Left lung (tissue), 10 donors: ENCODE measurements around the gene PNPLA4. TPM values are rescaled to one million over a fixed set of nuclear protein-coding genes. Genes with fewer than 3 reads are reported as not detected.
A peak's percentile ranks its signal among the peaks of the same experiment; 100 is the strongest.

Experiments
- ATAC-seq: fragments of 200-7000 bp; cut with Tn5 transposase; one replicate; pipeline ENCODE4 v1.9.1; 2020; ENCODE audit warnings: moderate library complexity
- DNase-seq, 4 donors: peaks; one replicate each; pipeline ENCODE4 v3.0.0-alpha.2; 2013 to 2020
- H3K27ac ChIP-seq, 2 donors: fragments of 200-600 bp; sonication (generic) in 1 of 2; one replicate each; pipeline versions ENCODE4 v1.5.0 to v1.8.0; 2020 to 2021
- H3K27me3 ChIP-seq, 2 donors: fragments of 200-600 bp; sonication (generic) in 1 of 2; one replicate each; pipeline versions ENCODE4 v1.5.0 to v1.8.0; 2020 to 2021
- H3K36me3 ChIP-seq, 2 donors: fragments of 200-600 bp; sonication (generic) in 1 of 2; one replicate each; pipeline versions ENCODE4 v1.5.0 to v1.8.0; 2020 to 2021
- H3K4me1 ChIP-seq, 2 donors: fragments of 200-600 bp; one replicate each; pipeline ENCODE4 v1.8.0; 2021
- H3K4me3 ChIP-seq, 2 donors: fragments of 200-600 bp; sonication (generic) in 1 of 2; one replicate each; pipeline versions ENCODE4 v1.5.0 to v1.8.0; 2020 to 2021; ENCODE audit warnings: mild to moderate bottlenecking in 1 of 2
- H3K9me3 ChIP-seq, 2 donors: fragments of 200-600 bp; sonication (generic) in 1 of 2; one replicate each; pipeline versions ENCODE4 v1.5.0 to v1.8.0; 2020 to 2021
- intact Hi-C, 2 donors: fragments of 100-400 bp; cut with DNase I; formaldehyde crosslinking; loops; one replicate each; pipeline versions ENCODE4 v1.11.2 to v1.14.2; 2022
- polyA plus RNA-seq, 6 donors: library from polyadenylated mRNA; unstranded; fragments of 120-200 nt; gene quantifications; one replicate each; pipeline ENCODE4 v1.2.1, GENCODE V29; 2013; ENCODE audit not compliant: insufficient read length in 6 of 6
- total RNA-seq, 2 donors: library from RNA; stranded (reverse); fragmentation: NEBNext Ultra II Directional; extraction: Animal tissue kit (Norgen Biotek cat#: 25700); gene quantifications; one replicate each; pipeline ENCODE4 v1.2.1, GENCODE V29; 2021
- TF ChIP-seq, protein P1 (sequence below), 2 donors: fragments of 200-600 bp; sonication (generic) in 1 of 2; IDR thresholded peaks; one replicate each; pipeline versions ENCODE4 v1.5.0 to v1.8.0; 2021; ENCODE audit warnings: antibody characterized with exemption in 2 of 2
- donor health status: DM: no; HTN: yes; CAD: no.
- donor health status: DM: no; HTN: no; CAD: no.

The PNPLA4 gene
- total and polyA plus RNA-seq, 8 donors: 11.6 to 22.2 (median 19.3) TPM

DNA sequence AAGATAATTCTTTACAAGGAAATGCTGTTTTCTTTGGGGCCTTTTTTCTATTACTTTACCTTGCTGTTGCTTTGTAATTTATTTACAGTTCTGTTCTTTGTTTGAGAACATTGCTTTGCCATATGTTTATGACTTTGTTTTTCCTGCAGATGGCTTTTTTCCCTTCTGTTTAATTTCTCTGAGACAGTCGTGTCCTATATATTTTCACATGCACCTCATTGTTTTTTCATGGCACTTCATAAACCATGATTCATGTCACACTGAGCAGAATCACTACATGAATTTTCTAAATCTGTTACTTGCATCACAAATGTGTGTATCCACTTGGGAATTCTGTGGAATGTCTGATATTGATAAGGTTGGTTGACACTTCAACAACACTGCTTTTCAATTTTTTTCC lies 33.0 kb upstream of the PNPLA4 start:
- Histone ChIP-seq H3K9me3 (no peaks in the 10 kb centered on the region), H3K36me3 (no peaks in the 10 kb centered on the region), H3K4me1 (no peaks in the 10 kb centered on the region), H3K27me3 (no peaks in the 10 kb centered on the region), H3K4me3 (no peak overlapping the region), H3K27ac (no peak overlapping the region)
- peak in 1 of 4 donors; percentile 5 for DNase-seq
- intact Hi-C loops: no loop called here
- ATAC-seq: no peak
- TF ChIP-seq, protein P1, sequence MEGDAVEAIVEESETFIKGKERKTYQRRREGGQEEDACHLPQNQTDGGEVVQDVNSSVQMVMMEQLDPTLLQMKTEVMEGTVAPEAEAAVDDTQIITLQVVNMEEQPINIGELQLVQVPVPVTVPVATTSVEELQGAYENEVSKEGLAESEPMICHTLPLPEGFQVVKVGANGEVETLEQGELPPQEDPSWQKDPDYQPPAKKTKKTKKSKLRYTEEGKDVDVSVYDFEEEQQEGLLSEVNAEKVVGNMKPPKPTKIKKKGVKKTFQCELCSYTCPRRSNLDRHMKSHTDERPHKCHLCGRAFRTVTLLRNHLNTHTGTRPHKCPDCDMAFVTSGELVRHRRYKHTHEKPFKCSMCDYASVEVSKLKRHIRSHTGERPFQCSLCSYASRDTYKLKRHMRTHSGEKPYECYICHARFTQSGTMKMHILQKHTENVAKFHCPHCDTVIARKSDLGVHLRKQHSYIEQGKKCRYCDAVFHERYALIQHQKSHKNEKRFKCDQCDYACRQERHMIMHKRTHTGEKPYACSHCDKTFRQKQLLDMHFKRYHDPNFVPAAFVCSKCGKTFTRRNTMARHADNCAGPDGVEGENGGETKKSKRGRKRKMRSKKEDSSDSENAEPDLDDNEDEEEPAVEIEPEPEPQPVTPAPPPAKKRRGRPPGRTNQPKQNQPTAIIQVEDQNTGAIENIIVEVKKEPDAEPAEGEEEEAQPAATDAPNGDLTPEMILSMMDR (IDR thresholded peaks at IDR 0.05): no peak

DNA sequence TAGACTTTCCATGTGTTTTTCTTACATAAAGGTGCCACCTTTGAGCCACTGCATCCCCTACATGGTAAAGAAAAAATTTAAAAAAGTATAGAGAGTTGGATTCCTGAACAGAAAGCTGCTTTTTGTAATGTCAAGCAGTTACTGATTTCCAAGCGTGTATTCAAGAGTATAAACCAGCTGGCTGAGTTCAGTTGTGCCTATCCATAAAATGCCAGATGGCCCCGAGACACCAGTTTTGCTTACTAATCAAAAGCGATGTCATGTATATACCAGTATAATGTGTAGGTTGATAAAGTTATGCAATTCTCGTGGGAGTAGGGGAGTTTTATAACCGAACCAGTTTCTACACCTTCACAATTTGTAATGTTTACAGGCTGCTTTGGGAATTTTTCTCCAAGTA lies 26.2 kb upstream of the PNPLA4 start:
- H3K9me3 ChIP-seq: no peaks in the 10 kb centered on the region
- H3K27ac ChIP-seq: no peak overlapping the region
- intact Hi-C loops: no loop called here
- TF ChIP-seq, protein P1 (IDR thresholded peaks at IDR 0.05): no peak
- no peaks in the 10 kb centered on the region for H3K4me1 ChIP-seq
- no peaks in the 10 kb centered on the region for H3K36me3 ChIP-seq
- DNase-seq (peak in 1 of 4 donors; percentile 8), ATAC-seq (no peak)
- no peaks in the 10 kb centered on the region for H3K27me3 ChIP-seq
- no peak overlapping the region for H3K4me3 ChIP-seq

DNA sequence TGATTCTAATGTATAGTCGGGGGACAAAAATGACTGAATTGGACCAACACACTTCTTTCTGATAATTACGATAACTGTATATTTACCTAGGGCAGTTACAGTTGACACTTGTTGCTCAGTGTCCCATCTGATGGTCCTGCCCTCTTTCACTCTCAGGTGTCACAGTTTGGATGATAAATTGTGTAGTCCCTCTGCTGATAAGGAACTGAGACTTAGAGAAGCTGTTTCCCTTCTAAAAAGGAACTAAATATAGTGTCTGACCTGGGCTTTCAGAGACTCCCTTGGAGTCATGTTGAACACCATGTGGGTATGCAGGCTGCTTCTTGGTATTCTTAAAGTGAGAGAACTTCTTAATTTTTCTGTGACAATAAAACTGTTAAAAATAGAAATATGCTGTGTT lies 23.7 kb upstream of the PNPLA4 start:
- H3K27me3 ChIP-seq: no peaks in the 10 kb centered on the region

DNA sequence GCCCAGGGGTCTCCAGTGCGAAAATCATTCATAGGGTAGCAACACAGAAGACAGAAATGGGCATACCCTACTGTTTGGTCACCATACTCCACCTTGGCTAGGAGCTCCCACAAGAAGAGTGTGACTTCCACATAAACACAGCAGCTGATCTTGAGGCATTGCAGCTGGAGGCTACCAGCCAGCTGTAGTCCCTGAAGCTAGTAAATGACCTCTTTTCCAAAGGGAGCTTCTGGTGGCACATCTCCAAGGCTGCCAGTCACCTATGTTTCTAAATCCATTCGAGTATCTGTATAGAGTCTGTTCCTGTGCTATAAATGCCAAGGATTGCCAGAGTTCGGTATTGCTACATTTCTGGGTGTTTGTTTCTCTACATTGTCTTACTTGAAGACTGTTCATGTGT lies 21.3 kb upstream of the PNPLA4 start:
- DNase-seq (no peak), ATAC-seq (no peak)
- TF ChIP-seq, protein P1 (IDR thresholded peaks at IDR 0.05): no peak
- no peak overlapping the region for H3K4me3 ChIP-seq
- no peaks in the 10 kb centered on the region for H3K27me3 ChIP-seq
- no peaks in the 10 kb centered on the region for H3K36me3 ChIP-seq
- intact Hi-C loops: no loop called here
- no peaks in the 10 kb centered on the region for H3K4me1 ChIP-seq
- no peaks in the 10 kb centered on the region for H3K9me3 ChIP-seq
- no peak overlapping the region for H3K27ac ChIP-seq

More for the DNA sequence above, 23.7 kb upstream of the PNPLA4 start:
- no peak for ATAC-seq
- H3K27ac ChIP-seq: no peak overlapping the region
- no peak overlapping the region for H3K4me3 ChIP-seq
- TF ChIP-seq, protein P1 (IDR thresholded peaks at IDR 0.05): no peak
- no peaks in the 10 kb centered on the region for H3K9me3 ChIP-seq
- no peaks in the 10 kb centered on the region for H3K36me3 ChIP-seq
- intact Hi-C loops: no loop called here
- no peak for DNase-seq
- H3K4me1 ChIP-seq: no peaks in the 10 kb centered on the region

GRCh38 chrX:7946960-7947359 lies 19.7 kb upstream of the PNPLA4 start:
- TF ChIP-seq, protein P1 (IDR thresholded peaks at IDR 0.05): no peak
- Histone ChIP-seq H3K27ac (no peak overlapping the region), H3K36me3 (no peaks in the 10 kb centered on the region), H3K4me1 (no peaks in the 10 kb centered on the region), H3K4me3 (no peak overlapping the region), H3K9me3 (no peaks in the 10 kb centered on the region), H3K27me3 (no peaks in the 10 kb centered on the region)
- no peak for ATAC-seq
- intact Hi-C loops: no loop called here
- no peak for DNase-seq
